Measurements from ENCODE around the gene KMO.
A peak's percentile ranks its signal among the peaks of the same experiment; 100 is the strongest.

KMO gene

GRCh38 chr1:241532162-241532531, at the start of gene KMO:
Gene KMO (plus strand): TSS chr1:241532378. CDS start chr1:241532445, 67 bp downstream.
- DNase-seq: no peak

- no peak for DNase-seq
These were observed 49.4 kb upstream of the KMO start for GRCh38 chr1:241482761-241483250.

- no peak for DNase-seq
These were observed 47.0 kb upstream of the KMO start for GRCh38 chr1:241485145-241485544.

- DNase-seq: peak; percentile 36
These were observed 46.6 kb upstream of the KMO start for GRCh38 chr1:241485554-241485992.

- DNase-seq: no peak
These were observed 43.4 kb upstream of the KMO start for GRCh38 chr1:241488739-241489138.

- DNase-seq: no peak
These were observed 36.4 kb upstream of the KMO start for GRCh38 chr1:241495741-241496140.

- DNase-seq: no peak
These were observed 32.3 kb upstream of the KMO start for GRCh38 chr1:241499910-241500309.

- DNase-seq: no peak
These were observed 28.7 kb upstream of the KMO start for GRCh38 chr1:241503444-241503843.

GRCh38 chr1:241507189-241507863, 24.9 kb upstream of the KMO start:
- no peak for DNase-seq

- DNase-seq: peak; percentile 63
These were observed 18.8 kb upstream of the KMO start for GRCh38 chr1:241513378-241513777.

GRCh38 chr1:241518476-241519307, 13.5 kb upstream of the KMO start:
- DNase-seq: no peak

- peak; percentile 99 for DNase-seq
These were observed 12.7 kb upstream of the KMO start, which contains the start of gene FH for GRCh38 chr1:241519308-241520079. Gene FH (minus strand): TSS chr1:241519755. CDS start chr1:241519722, 33 bp downstream.

- no peak for DNase-seq
These were observed 12.1 kb upstream of the KMO start for GRCh38 chr1:241520080-241520465.

GRCh38 chr1:241521718-241522117, 10.5 kb upstream of the KMO start:
- DNase-seq: no peak

- DNase-seq: no peak
These were observed 7.2 kb upstream of the KMO start for GRCh38 chr1:241525026-241525425.

GRCh38 chr1:241527146-241527545, 5.0 kb upstream of the KMO start:
- no peak for DNase-seq

GRCh38 chr1:241531195-241532161, 700 bp upstream of the KMO start:
- DNase-seq: peak; percentile 75

- no peak for DNase-seq
These were observed 686 bp downstream of the KMO start for GRCh38 chr1:241532864-241533263.

GRCh38 chr1:241533326-241534115, 1.3 kb downstream of the KMO start:
- no peak for DNase-seq

- no peak for DNase-seq
These were observed 4.1 kb downstream of the KMO start for GRCh38 chr1:241536304-241536703.

- no peak for DNase-seq
These were observed 4.8 kb downstream of the KMO start for GRCh38 chr1:241536969-241537368.

Measured in DMS 273 treated with DMSO at 0.1 percent for 48 hours (cell line).